B cell (primary cell): ENCODE data around the gene CELA1. TPM values are rescaled to one million over a fixed set of nuclear protein-coding genes. Genes with fewer than 3 reads are reported as not detected.

Experiments used
- ATAC-seq: fragments of 200-7000 bp; cut with Tn5 transposase; one replicate; pipeline ENCODE4 v1.10.0; 2021; ENCODE audit warnings: low read depth, mild to moderate bottlenecking, moderate number of reproducible peaks, moderate library complexity
- CTCF ChIA-PET: fragments of 350-600 bp; sonication (Branson Sonifier 250); formaldehyde crosslinking; loops from one replicate; lab custom pipeline; 2021; ENCODE audit warnings: antibody characterized with exemption, inconsistent platforms; lab: Charles Lee
- POLR2A ChIA-PET: fragments of 350-600 bp; sonication (Branson Sonifier 250); formaldehyde crosslinking; loops from one replicate; lab custom pipeline; 2021; ENCODE audit warnings: antibody characterized with exemption; lab: Charles Lee
- DNase-seq: peaks from one replicate; pipeline ENCODE4 v3.0.0; 2013
- H2AFZ ChIP-seq: 2 replicates; pipeline ENCODE4 v1.6.1; 2012; ENCODE audit warnings: mild to moderate bottlenecking, low read depth, low read length; ENCODE audit not compliant: insufficient read depth, poor library complexity, severe bottlenecking
- H3K27ac ChIP-seq, 2 donors: 1 replicate in 1 of 2; 2 replicates in 1 of 2; pipeline ENCODE4 v1.5.1; 2012 to 2013; ENCODE audit warnings: low read length in 2 of 2, mild to moderate bottlenecking in 2 of 2, moderate library complexity in 1 of 2
- H3K27me3 ChIP-seq, 4 experiments: fragments of 200-600 bp in 1 of 4; sonication (generic) in 1 of 4; replicated peaks in 1 of 4; 1 replicate in 2 of 4; 2 replicates in 2 of 4; pipeline versions ENCODE4 v1.6.1 to v1.7.0; 2013 to 2016; ENCODE audit warnings: low read length in 3 of 4, mild to moderate bottlenecking in 2 of 4, mixed read lengths in 1 of 4, moderate library complexity in 1 of 4; ENCODE audit not compliant: insufficient read depth in 4 of 4, control insufficient read depth in 3 of 4; ENCODE audit errors: control extremely low read depth in 1 of 4
- H3K36me3 ChIP-seq, 2 experiments: replicated peaks in 1 of 2; 1 replicate in 1 of 2; 2 replicates in 1 of 2; pipeline versions ENCODE4 v1.6.1 to v1.7.1; 2013; ENCODE audit warnings: low read length in 1 of 2; ENCODE audit not compliant: insufficient read depth in 2 of 2, control insufficient read depth in 1 of 2; ENCODE audit errors: control extremely low read depth in 1 of 2, extremely low read depth in 1 of 2
- H3K4me1 ChIP-seq, 2 donors: fragments of 200-600 bp in 1 of 2; sonication (generic) in 1 of 2; 1 replicate in 1 of 2; 2 replicates in 1 of 2; pipeline versions ENCODE4 v1.5.1 to v1.6.1; 2013 to 2017; ENCODE audit warnings: low read length in 2 of 2; ENCODE audit not compliant: control insufficient read depth in 2 of 2, insufficient read depth in 2 of 2
- H3K4me2 ChIP-seq: replicated peaks from 2 replicates; pipeline ENCODE3; 2012; ENCODE audit warnings: mild to moderate bottlenecking, low read depth, low read length; ENCODE audit not compliant: poor library complexity, severe bottlenecking
- H3K4me3 ChIP-seq, 5 experiments: fragments of 200-600 bp in 1 of 5; sonication (generic) in 1 of 5; 1 replicate in 3 of 5; 2 replicates in 2 of 5; pipeline versions ENCODE4 v1.5.1 to v1.7.0; 2011 to 2016; ENCODE audit warnings: low read length in 4 of 5, mild to moderate bottlenecking in 4 of 5, low read depth in 2 of 5, control low read depth in 1 of 5, moderate library complexity in 1 of 5; ENCODE audit not compliant: insufficient read depth in 1 of 5; ENCODE audit errors: control extremely low read depth in 1 of 5, extremely low read depth in 1 of 5
- H3K79me2 ChIP-seq: fragments of 200-600 bp; sonication (generic); one replicate; pipeline ENCODE4 v1.6.0; 2016; ENCODE audit warnings: low read length; ENCODE audit not compliant: control insufficient read depth, insufficient read depth
- H3K9ac ChIP-seq: fragments of 200-600 bp; sonication (generic); 2 replicates; pipeline ENCODE4 v1.6.1; 2017; ENCODE audit warnings: mild to moderate bottlenecking, low read length, moderate library complexity
- H3K9me3 ChIP-seq, 3 donors: one replicate each; pipeline versions ENCODE4 v1.6.1 to v1.7.1; 2013; ENCODE audit warnings: low read length in 2 of 3; ENCODE audit not compliant: control insufficient read depth in 2 of 3, insufficient read depth in 1 of 3; ENCODE audit errors: control extremely low read depth in 1 of 3
- H4K20me1 ChIP-seq: 2 replicates; pipeline ENCODE4 v1.6.0; 2012; ENCODE audit warnings: mild to moderate bottlenecking, low read length; ENCODE audit not compliant: insufficient read depth, control insufficient read depth, poor library complexity, severe bottlenecking
- H3K27ac Mint-ChIP-seq: one replicate; pipeline ENCODE4 v1.8.0; 2021; ENCODE audit warnings: mixed read lengths
- H3K27me3 Mint-ChIP-seq: one replicate; pipeline ENCODE4 v1.8.0; 2021; ENCODE audit warnings: mixed read lengths
- H3K4me1 Mint-ChIP-seq: one replicate; pipeline ENCODE4 v1.8.0; 2021; ENCODE audit warnings: mixed read lengths
- H3K4me3 Mint-ChIP-seq: one replicate; pipeline ENCODE4 v1.8.0; 2021; ENCODE audit warnings: mixed read lengths
- H3K9me3 Mint-ChIP-seq: one replicate; pipeline ENCODE4 v1.8.0; 2022; ENCODE audit warnings: mixed read lengths; ENCODE audit not compliant: insufficient read depth
- CTCF ChIP-seq: fragments of 200-600 bp; IDR thresholded peaks from one replicate; pipeline ENCODE4 v1.8.0; 2022; ENCODE audit warnings: antibody characterized with exemption, mild to moderate bottlenecking
- EZH2 ChIP-seq: IDR thresholded peaks from 2 replicates; pipeline ENCODE4 v1.6.1; 2012; ENCODE audit warnings: borderline replicate concordance, low read depth, mild to moderate bottlenecking, moderate library complexity, low read length; ENCODE audit not compliant: insufficient read depth, poor library complexity, severe bottlenecking
- WGBS: methylation state at CpG from one replicate; pipeline ENCODE4 v1.1.5; 2013; ENCODE audit warnings: missing lambda C conversion rate; ENCODE audit not compliant: insufficient coverage; 5-methylcytosine and 5-hydroxymethylcytosine counted together
- intact Hi-C: fragments of 100-400 bp; cut with micrococcal nuclease; formaldehyde crosslinking; loops from one replicate; pipeline ENCODE4 v1.10.0; 2022
- polyA plus RNA-seq: library from polyadenylated mRNA; depleted of rRNA; stranded (reverse); fragments of >200 nt; gene quantifications from 2 replicates; pipeline ENCODE4 v1.2.3, GENCODE V29; 2012
- total RNA-seq, 2 donors: library from RNA; stranded (reverse); fragments of 120-200 nt in 1 of 2; gene quantifications; 1 replicate in 1 of 2; 2 replicates in 1 of 2; pipeline versions ENCODE4 v1.2.3 to v1.2.4, GENCODE V29; 2013 to 2022

The CELA1 gene
- total and polyA plus RNA-seq, 2 donors (not counting 1 experiment from before 2014, with no cell fraction given): not detected

GRCh38 chr12:51393676-51394545 lies 47.4 kb upstream of the CELA1 start:
- WGBS: 70% methylated on average over 12 of the region's 14 CpGs
- H3K4me3 Mint-ChIP-seq: peak overlapping the region; percentile 90
- intact Hi-C loops: loop anchor here (5.0 to 10.0 kb wide), 2 partner anchors 37 to 141 kb away; no protein-coding TSS in a partner anchor
- Histone ChIP-seq H3K4me1 (peaks cover 68 to 80% of the 10 kb centered on the region in 2 donors), H2AFZ (no peak overlapping the region), H4K20me1 (no peaks in the 10 kb centered on the region), H3K79me2 (peaks cover 12% of the 10 kb centered on the region), H3K9ac (peak overlapping the region; percentile 3), H3K36me3 (no peaks in the 10 kb centered on the region), H3K4me2 (peak overlapping the region; percentile 91), H3K4me3 (peak overlapping the region in 1 of 5 experiments; percentile 85), H3K27me3 (no peaks in the 10 kb centered on the region), H3K9me3 (no peaks in the 10 kb centered on the region), H3K27ac (peak overlapping the region in 1 of 2 donors; percentile 68)
- H3K4me1 Mint-ChIP-seq: peaks cover 72% of the 10 kb centered on the region
- ATAC-seq (no peak), DNase-seq (peak; percentile 20)
- no peaks in the 10 kb centered on the region for H3K9me3 Mint-ChIP-seq
- H3K27ac Mint-ChIP-seq: peak overlapping the region; percentile 85
- H3K27me3 Mint-ChIP-seq: no peaks in the 10 kb centered on the region
- CTCF ChIA-PET: interaction anchor here (0.9 to 1.5 kb wide), 3 partner anchors 27 to 53 kb away, joined by 3 read pairs; no protein-coding TSS in a partner anchor
- TF ChIP-seq EZH2 (no peak), CTCF (no peak)
- POLR2A ChIA-PET: interaction anchor here (4.0 kb wide), 1 partner anchor 25 kb away, joined by 22 read pairs; no protein-coding TSS in a partner anchor
